GM19452 (cell line): ENCODE data around the gene IL5RA.

Source experiments
- ATAC-seq: cut with Tn5 transposase; IDR thresholded peaks from one replicate; pipeline ENCODE4 v1.9.1; 2021; ENCODE audit not compliant: unreplicated experiment

IL5RA gene

GRCh38 chr3:3109407-3110298 lies 521 bp downstream of the IL5RA start:
- peak; percentile 88 for ATAC-seq

- no peak for ATAC-seq
Observed at GRCh38 chr3:3107858-3108257, 2.3 kb downstream of the IL5RA start.

- no peak for ATAC-seq
Observed at GRCh38 chr3:3107181-3107580, 3.0 kb downstream of the IL5RA start.

GRCh38 chr3:3105815-3106214 lies 4.4 kb downstream of the IL5RA start:
- no peak for ATAC-seq

GRCh38 chr3:3105246-3105645 lies 4.9 kb downstream of the IL5RA start:
- no peak for ATAC-seq

- ATAC-seq = no peak
Observed at GRCh38 chr3:3102751-3103150, 7.4 kb downstream of the IL5RA start.

- ATAC-seq = peak; percentile 58
Observed at GRCh38 chr3:3101660-3102458, 8.3 kb downstream of the IL5RA start.

GRCh38 chr3:3097958-3098357 lies 12.2 kb downstream of the IL5RA start:
- ATAC-seq = no peak

- ATAC-seq = peak; percentile 91
Observed at GRCh38 chr3:3089017-3089416, 21.2 kb downstream of the IL5RA start.

GRCh38 chr3:3087716-3088465 lies 22.3 kb downstream of the IL5RA start:
- no peak for ATAC-seq

GRCh38 chr3:3087279-3087678 lies 22.9 kb downstream of the IL5RA start:
- no peak for ATAC-seq

- ATAC-seq = no peak
Observed at GRCh38 chr3:3086239-3086638, 23.9 kb downstream of the IL5RA start.

GRCh38 chr3:3085782-3086181 lies 24.4 kb downstream of the IL5RA start:
- peak; percentile 35 for ATAC-seq

GRCh38 chr3:3084890-3085289 lies 25.3 kb downstream of the IL5RA start:
- no peak for ATAC-seq

- peak; percentile 70 for ATAC-seq
Observed at GRCh38 chr3:3082234-3082924, 27.8 kb downstream of the IL5RA start.

GRCh38 chr3:3081381-3082233 lies 28.6 kb downstream of the IL5RA start:
- peak; percentile 46 for ATAC-seq

- no peak for ATAC-seq
Observed at GRCh38 chr3:3080309-3080708, 29.9 kb downstream of the IL5RA start.

- peak; percentile 75 for ATAC-seq
Observed at GRCh38 chr3:3074551-3075257, 35.5 kb downstream of the IL5RA start.

GRCh38 chr3:3071136-3071535 lies 39.0 kb downstream of the IL5RA start:
- ATAC-seq = no peak
